ENCODE measurements around the gene FRMPD4.

GRCh38 chrX:12315526-12315925 lies 177.3 kb downstream of the FRMPD4 start:
- no peak for TF ChIP-seq CTCF (conservative IDR thresholded peaks at IDR 0.05 in 1 of 2, IDR thresholded peaks at IDR 0.05 in 1 of 2; ENCODE audit: low read depth in 1 of 2, low read length in 2 of 2)
- TF ChIP-seq EZH2 (IDR thresholded peaks at IDR 0.05; ENCODE audit: low read length, missing control alignments) = no peak
